HepG2 (cell line): ENCODE measurements around the gene B3GALNT2. TPM values are rescaled to one million over a fixed set of nuclear protein-coding genes. Genes with fewer than 3 reads are reported as not detected.

Source experiments
- ATAC-seq: fragments of 200-7000 bp; cut with Tn5 transposase; 3 replicates; pipeline ENCODE4 v1.9.1; 2020; ENCODE audit warnings: mild to moderate bottlenecking, moderate library complexity
- BruUV-seq: library from RNA; stranded (reverse); fragments of 400-500 nt; replicated peaks from 2 replicates; lab custom pipeline; 2021; lab: Mats Ljungman, UMichigan
- CTCF ChIA-PET: fragments of 300-600 bp; formaldehyde crosslinking; extraction: SDS; loops from one replicate; lab custom pipeline; 2021; ENCODE audit warnings: low total read pairs, inconsistent platforms, low intra/inter-chr PET ratio; lab: Yijun Ruan, JAX
- POLR2A ChIA-PET: fragments of 350-600 bp; sonication (Branson Sonifier 250); formaldehyde crosslinking; loops from one replicate; lab custom pipeline; 2020; ENCODE audit warnings: antibody characterized with exemption, inconsistent platforms; lab: Yijun Ruan, JAX
- DNase-seq: peaks from one replicate; pipeline ENCODE4 v3.0.0-alpha.2; 2015; ENCODE audit warnings: low spot score
- FAIRE-seq: peaks from 3 replicates; lab custom pipeline; 2011; peaks lifted over from hg19 to GRCh38; lab: Jason Lieb, UNC
- H2AFZ ChIP-seq: one replicate; pipeline ENCODE4 v1.6.1; 2011; ENCODE audit warnings: low read length, inconsistent platforms
- H3K27ac ChIP-seq: fragments of 300-600 bp; 3 replicates; pipeline ENCODE4 v1.8.0; 2011; ENCODE audit warnings: mixed run types, mild to moderate bottlenecking, mixed read lengths, low read length, inconsistent platforms; ENCODE audit not compliant: insufficient read depth; ENCODE audit errors: extremely low read length
- H3K27me3 ChIP-seq, 2 experiments: fragments of 200-600 bp in 1 of 2; 2 replicates in 1 of 2; 3 replicates in 1 of 2; pipeline versions ENCODE4 v1.6.0 to v1.8.0; 2011; ENCODE audit warnings: low read length in 2 of 2, mild to moderate bottlenecking in 2 of 2, moderate library complexity in 2 of 2, inconsistent platforms in 1 of 2; ENCODE audit not compliant: insufficient read depth in 2 of 2, control insufficient read depth in 1 of 2
- H3K36me3 ChIP-seq, 2 experiments: fragments of 200-600 bp in 1 of 2; replicated peaks in 1 of 2; 2 replicates in 1 of 2; 3 replicates in 1 of 2; pipeline versions ENCODE4 v1.5.1 to v1.8.0; 2011; ENCODE audit warnings: low read length in 2 of 2, inconsistent platforms in 1 of 2; ENCODE audit not compliant: insufficient read depth in 2 of 2, control insufficient read depth in 1 of 2
- H3K4me1 ChIP-seq: 2 replicates; pipeline ENCODE4 v1.5.1; 2012; ENCODE audit warnings: low read length, inconsistent platforms; ENCODE audit not compliant: insufficient read depth
- H3K4me2 ChIP-seq: 2 replicates; pipeline ENCODE4 v1.6.0; 2011; ENCODE audit warnings: low read depth, low read length, inconsistent platforms
- H3K4me3 ChIP-seq, 3 experiments: fragments of 200-600 bp in 1 of 3; sonication (generic), shearing (Covaris generic) in 1 of 3; replicated peaks in 1 of 3; 2 replicates each; pipeline ENCODE4 v1.5.1; 2011 to 2016; ENCODE audit warnings: low read length in 3 of 3, inconsistent platforms in 2 of 3, low read depth in 2 of 3, mild to moderate bottlenecking in 2 of 3, control low read depth in 1 of 3, mixed read lengths in 1 of 3; ENCODE audit not compliant: insufficient read depth in 1 of 3
- H3K79me2 ChIP-seq: one replicate; pipeline ENCODE4 v1.6.1; 2011; ENCODE audit warnings: low read length, inconsistent platforms; ENCODE audit not compliant: insufficient read depth
- H3K9ac ChIP-seq: 2 replicates; pipeline ENCODE4 v1.6.0; 2011; ENCODE audit warnings: mild to moderate bottlenecking, low read depth, low read length, inconsistent platforms; ENCODE audit not compliant: insufficient read depth
- H3K9me3 ChIP-seq: 2 replicates; pipeline ENCODE4 v1.5.1; 2012; ENCODE audit warnings: mild to moderate bottlenecking, low read length
- H4K20me1 ChIP-seq: 2 replicates; pipeline ENCODE4 v1.6.0; 2011; ENCODE audit warnings: inconsistent platforms, mild to moderate bottlenecking, low read length, moderate library complexity; ENCODE audit not compliant: insufficient read depth
- ATM ChIP-seq: fragments of 450-650 bp; IDR thresholded peaks from 2 replicates; pipeline ENCODE4 v1.7.1; 2017; ENCODE audit warnings: mild to moderate bottlenecking, borderline replicate concordance
- CSRNP1 ChIP-seq: sonication (generic); formaldehyde crosslinking; IDR thresholded peaks from 2 replicates; pipeline ENCODE4 v1.8.1; 2023; ENCODE audit warnings: mild to moderate bottlenecking, missing genetic modification reagents
- ELF3 ChIP-seq: IDR thresholded peaks from 2 replicates; pipeline ENCODE4 v1.6.1; 2016; ENCODE audit warnings: missing genetic modification reagents, missing compliant biosample characterization
- HOMEZ ChIP-seq: IDR thresholded peaks from 2 replicates; pipeline ENCODE4 v1.6.1; 2016; ENCODE audit warnings: low read depth
- RXRB ChIP-seq: IDR thresholded peaks from 2 replicates; pipeline ENCODE4 v1.6.1; 2016; ENCODE audit warnings: borderline replicate concordance, missing genetic modification reagents, missing compliant biosample characterization
- UBTF ChIP-seq: sonication (generic); formaldehyde crosslinking; IDR thresholded peaks from 2 replicates; pipeline ENCODE4 v1.4.0; 2020; ENCODE audit warnings: mild to moderate bottlenecking, missing genetic modification reagents
- ZBTB43 ChIP-seq: sonication (generic); formaldehyde crosslinking; conservative IDR thresholded peaks from 2 replicates; pipeline ENCODE4 v1.4.0; 2020; ENCODE audit warnings: missing genetic modification reagents
- ZIK1 ChIP-seq: sonication (generic); formaldehyde crosslinking; IDR thresholded peaks from 2 replicates; pipeline ENCODE4 v1.5.0; 2020; ENCODE audit warnings: mild to moderate bottlenecking, low read depth, missing genetic modification reagents, borderline replicate concordance
- ZKSCAN5 ChIP-seq: sonication (generic); formaldehyde crosslinking; IDR thresholded peaks from 2 replicates; pipeline ENCODE4 v1.5.1; 2020; ENCODE audit warnings: mild to moderate bottlenecking, missing genetic modification reagents
- ZNF224 ChIP-seq: sonication (generic); formaldehyde crosslinking; IDR thresholded peaks from 2 replicates; pipeline ENCODE4 v1.5.0; 2020; ENCODE audit warnings: mild to moderate bottlenecking, missing genetic modification reagents
- ZNF230 ChIP-seq: sonication (generic); formaldehyde crosslinking; IDR thresholded peaks from 2 replicates; pipeline ENCODE4 v1.4.0; 2020; ENCODE audit warnings: mild to moderate bottlenecking, missing genetic modification reagents
- ZNF607 ChIP-seq: sonication (generic); formaldehyde crosslinking; IDR thresholded peaks from 2 replicates; pipeline ENCODE4 v1.5.1; 2020; ENCODE audit warnings: missing genetic modification reagents, mild to moderate bottlenecking, borderline replicate concordance
- ZSCAN9 ChIP-seq: IDR thresholded peaks from 2 replicates; pipeline ENCODE4 v1.6.1; 2016; ENCODE audit warnings: borderline replicate concordance
- ZUFSP ChIP-seq: sonication (generic); formaldehyde crosslinking; IDR thresholded peaks from 2 replicates; pipeline ENCODE4 v1.9.0; 2021; ENCODE audit warnings: missing genetic modification reagents, mild to moderate bottlenecking, borderline replicate concordance
- WGBS: methylation state at CpG from one replicate; pipeline ENCODE4 v1.1.6; 2017; ENCODE audit warnings: low lambda C conversion rate; 5-methylcytosine and 5-hydroxymethylcytosine counted together
- in situ Hi-C: cut with HindIII; loops from 2 replicates; pipeline ENCODE4 v1.10.0; 2017; ENCODE audit warnings: low pct_unique_long_range_greater_than_20kb; ENCODE audit not compliant: extremely low pct_ligation_motif_present
- intact Hi-C: fragments of 100-400 bp; cut with micrococcal nuclease; formaldehyde crosslinking; loops from one replicate; pipeline ENCODE4 v1.10.0; 2022; ENCODE audit not compliant: unreplicated experiment
- polyA plus RNA-seq, 8 experiments: library from polyadenylated mRNA; depleted of rRNA in 3 of 8; stranded (reverse) in 7 of 8; unstranded in 1 of 8; fragments of >200 nt; fragmentation: Illumina TruSeq in 4 of 8; extraction: Trizol in 4 of 8; gene quantifications; 2 replicates each; pipeline versions ENCODE4 v1.2.1 to v1.2.3, GENCODE V29; 2011 to 2016; ENCODE audit warnings: low read depth in 4 of 8, missing spikeins in 1 of 8, mixed read lengths in 1 of 8; ENCODE audit not compliant: insufficient read depth in 1 of 8
- total RNA-seq, 5 experiments: library from RNA; depleted of rRNA; stranded (reverse); fragments of >200 nt; fragmentation: Illumina TruSeq; extraction: Trizol; gene quantifications; 2 replicates each; pipeline ENCODE4 v1.2.3, GENCODE V29; 2016; ENCODE audit warnings: low read depth in 1 of 5

B3GALNT2 gene
- total and polyA plus RNA-seq, 2 of the 13 experiments (the other 11 are each of a cell fraction or from before 2014, with no cell fraction given): 16.5 to 28.9 TPM

GRCh38 chr1:235503403-235504121 lies 690 bp downstream of the B3GALNT2 start:
- Histone ChIP-seq H3K9ac (peak overlapping the region; percentile 75), H2AFZ (peak overlapping the region; percentile 34), H3K9me3 (no peaks in the 10 kb centered on the region), H3K4me2 (peak overlapping the region; percentile 75), H3K79me2 (peaks cover 51% of the 10 kb centered on the region), H3K27me3 (no peaks in the 10 kb centered on the region; a peak in 1 of 5 replicates), H3K36me3 (no peaks in the 10 kb centered on the region), H3K4me3 (peak overlapping the region; percentile 77 to 89 (median 84)), H3K4me1 (peaks cover 46% of the 10 kb centered on the region), H4K20me1 (0 out of 2 replicates have a peak, but pooled peaks cover 11% of the 10 kb centered on the region), H3K27ac (peak overlapping the region; percentile 98)
- ChIA-PET CTCF (no interaction called here), POLR2A (interaction anchor here (0.6 to 2.5 kb wide), 11 partner anchors 12 to 987 kb away, joined by 3 to 13 read pairs (median 4); no protein-coding TSS in a partner anchor)
- WGBS: under 1% methylated on average over 32 of the region's 49 CpGs
- ATAC-seq: peak; percentile 20
- intact Hi-C loops: no loop called here
- BruUV-seq: no TSS peak
- in situ Hi-C loops: no loop called here
- no peak for FAIRE-seq
- peak; percentile 35 for DNase-seq
- TF ChIP-seq ZNF607 (no peak), UBTF (CRISPR knock-in tag) (0 out of 2 replicates have a peak, but pooled peaks have one; percentile 24), ZIK1 (CRISPR knock-in tag) (no peak), HOMEZ (CRISPR knock-in tag) (no peak), ZUFSP (CRISPR knock-in tag) (no peak), ZKSCAN5 (CRISPR knock-in tag) (no peak), CSRNP1 (CRISPR knock-in tag) (0 out of 2 replicates have a peak, but pooled peaks have one; percentile 14), ELF3 (CRISPR knock-in tag) (0 out of 2 replicates have a peak, but pooled peaks have one; percentile 31), ZNF230 (CRISPR knock-in tag) (no peak; the same call in 1 of the 2 replicates), ZBTB43 (0 out of 2 replicates have a peak, but pooled peaks have one; percentile 2), ATM (no peak), ZNF224 (CRISPR knock-in tag) (no peak), RXRB (CRISPR knock-in tag) (0 out of 2 replicates have a peak, but pooled peaks have one; percentile 15), ZSCAN9 (CRISPR knock-in tag) (no peak)
